ENCODE results near the gene C4orf50.

C4orf50 gene

GRCh38 chr4:5970381-5971077, 47.7 kb downstream of the C4orf50 start:
- H3K27me3 ChIP-seq (ENCODE audit: insufficient read depth, poor library complexity, severe bottlenecking): no peaks in the 10 kb centered on the region
- DNase-seq (ENCODE audit: low read depth in 1 of 2, low spot score in 1 of 2): no peak
- no peak for TF ChIP-seq POLR2AphosphoS5 (IDR thresholded peaks at IDR 0.05; ENCODE audit: low read depth)
- H3K27ac ChIP-seq (replicated peaks): no peak overlapping the region
- H3K4me3 ChIP-seq (replicated peaks; ENCODE audit: insufficient read depth, low read length): no peak overlapping the region

GRCh38 chr4:5969777-5970176, 48.5 kb downstream of the C4orf50 start:
- TF ChIP-seq, protein P1, sequence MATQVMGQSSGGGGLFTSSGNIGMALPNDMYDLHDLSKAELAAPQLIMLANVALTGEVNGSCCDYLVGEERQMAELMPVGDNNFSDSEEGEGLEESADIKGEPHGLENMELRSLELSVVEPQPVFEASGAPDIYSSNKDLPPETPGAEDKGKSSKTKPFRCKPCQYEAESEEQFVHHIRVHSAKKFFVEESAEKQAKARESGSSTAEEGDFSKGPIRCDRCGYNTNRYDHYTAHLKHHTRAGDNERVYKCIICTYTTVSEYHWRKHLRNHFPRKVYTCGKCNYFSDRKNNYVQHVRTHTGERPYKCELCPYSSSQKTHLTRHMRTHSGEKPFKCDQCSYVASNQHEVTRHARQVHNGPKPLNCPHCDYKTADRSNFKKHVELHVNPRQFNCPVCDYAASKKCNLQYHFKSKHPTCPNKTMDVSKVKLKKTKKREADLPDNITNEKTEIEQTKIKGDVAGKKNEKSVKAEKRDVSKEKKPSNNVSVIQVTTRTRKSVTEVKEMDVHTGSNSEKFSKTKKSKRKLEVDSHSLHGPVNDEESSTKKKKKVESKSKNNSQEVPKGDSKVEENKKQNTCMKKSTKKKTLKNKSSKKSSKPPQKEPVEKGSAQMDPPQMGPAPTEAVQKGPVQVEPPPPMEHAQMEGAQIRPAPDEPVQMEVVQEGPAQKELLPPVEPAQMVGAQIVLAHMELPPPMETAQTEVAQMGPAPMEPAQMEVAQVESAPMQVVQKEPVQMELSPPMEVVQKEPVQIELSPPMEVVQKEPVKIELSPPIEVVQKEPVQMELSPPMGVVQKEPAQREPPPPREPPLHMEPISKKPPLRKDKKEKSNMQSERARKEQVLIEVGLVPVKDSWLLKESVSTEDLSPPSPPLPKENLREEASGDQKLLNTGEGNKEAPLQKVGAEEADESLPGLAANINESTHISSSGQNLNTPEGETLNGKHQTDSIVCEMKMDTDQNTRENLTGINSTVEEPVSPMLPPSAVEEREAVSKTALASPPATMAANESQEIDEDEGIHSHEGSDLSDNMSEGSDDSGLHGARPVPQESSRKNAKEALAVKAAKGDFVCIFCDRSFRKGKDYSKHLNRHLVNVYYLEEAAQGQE (IDR thresholded peaks at IDR 0.05; ENCODE audit: insufficient replicate concordance, low read depth): no peak
- no peak for TF ChIP-seq CTCF (IDR thresholded peaks at IDR 0.05; ENCODE audit: insufficient read depth, low read length)
- TF ChIP-seq GABPA (IDR thresholded peaks at IDR 0.05; ENCODE audit: low read depth): no peak
- no peak for TF ChIP-seq POLR2AphosphoS5 (IDR thresholded peaks at IDR 0.05; ENCODE audit: low read depth)
- TF ChIP-seq SPI1 (IDR thresholded peaks at IDR 0.05; ENCODE audit: borderline replicate concordance, low read depth): no peak
- H3K27ac ChIP-seq (replicated peaks): no peak overlapping the region
- H3K4me3 ChIP-seq (replicated peaks; ENCODE audit: insufficient read depth, low read length): no peak overlapping the region
- H3K27me3 ChIP-seq (ENCODE audit: insufficient read depth, poor library complexity, severe bottlenecking): no peaks in the 10 kb centered on the region
- no peak for DNase-seq (ENCODE audit: low read depth in 1 of 2, low spot score in 1 of 2)

GRCh38 chr4:5969336-5969735, 48.9 kb downstream of the C4orf50 start:
- TF ChIP-seq SPI1 (IDR thresholded peaks at IDR 0.05; ENCODE audit: borderline replicate concordance, low read depth) (no peak), CTCF (IDR thresholded peaks at IDR 0.05; ENCODE audit: insufficient read depth, low read length) (no peak), POLR2AphosphoS5 (IDR thresholded peaks at IDR 0.05; ENCODE audit: low read depth) (no peak), GABPA (IDR thresholded peaks at IDR 0.05; ENCODE audit: low read depth) (no peak)
- TF ChIP-seq, protein P1 (IDR thresholded peaks at IDR 0.05; ENCODE audit: insufficient replicate concordance, low read depth): no peak
- DNase-seq (ENCODE audit: low read depth in 1 of 2, low spot score in 1 of 2): no peak
- no peaks in the 10 kb centered on the region for H3K27me3 ChIP-seq (ENCODE audit: insufficient read depth, poor library complexity, severe bottlenecking)

GRCh38 chr4:5968246-5968645, 50.0 kb downstream of the C4orf50 start:
- DNase-seq (ENCODE audit: low read depth in 1 of 2, low spot score in 1 of 2): no peak
- Histone ChIP-seq H3K27ac (replicated peaks) (no peak overlapping the region), H3K27me3 (ENCODE audit: insufficient read depth, poor library complexity, severe bottlenecking) (no peaks in the 10 kb centered on the region), H3K4me3 (replicated peaks; ENCODE audit: insufficient read depth, low read length) (no peak overlapping the region)
- TF ChIP-seq CTCF (IDR thresholded peaks at IDR 0.05; ENCODE audit: insufficient read depth, low read length): no peak
- no peak for TF ChIP-seq SPI1 (IDR thresholded peaks at IDR 0.05; ENCODE audit: borderline replicate concordance, low read depth)
- TF ChIP-seq POLR2AphosphoS5 (IDR thresholded peaks at IDR 0.05; ENCODE audit: low read depth): no peak
- TF ChIP-seq, protein P1 (IDR thresholded peaks at IDR 0.05; ENCODE audit: insufficient replicate concordance, low read depth): no peak
- TF ChIP-seq GABPA (IDR thresholded peaks at IDR 0.05; ENCODE audit: low read depth): no peak

More at GRCh38 chr4:5969336-5969735, 48.9 kb downstream of the C4orf50 start:
- Histone ChIP-seq H3K27ac (replicated peaks) (no peak overlapping the region), H3K4me3 (replicated peaks; ENCODE audit: insufficient read depth, low read length) (no peak overlapping the region)
